B cell (primary cell): ENCODE results near the gene CSMD2. TPM values are rescaled to one million over a fixed set of nuclear protein-coding genes. Genes with fewer than 3 reads are reported as not detected.

Source experiments
- ATAC-seq: fragments of 200-7000 bp; cut with Tn5 transposase; one replicate; pipeline ENCODE4 v1.10.0; 2021; ENCODE audit warnings: low read depth, mild to moderate bottlenecking, moderate number of reproducible peaks, moderate library complexity
- CTCF ChIA-PET: fragments of 350-600 bp; sonication (Branson Sonifier 250); formaldehyde crosslinking; loops from one replicate; lab custom pipeline; 2021; ENCODE audit warnings: antibody characterized with exemption, inconsistent platforms; lab: Charles Lee
- POLR2A ChIA-PET: fragments of 350-600 bp; sonication (Branson Sonifier 250); formaldehyde crosslinking; loops from one replicate; lab custom pipeline; 2021; ENCODE audit warnings: antibody characterized with exemption; lab: Charles Lee
- DNase-seq: peaks from one replicate; pipeline ENCODE4 v3.0.0; 2013
- H2AFZ ChIP-seq: 2 replicates; pipeline ENCODE4 v1.6.1; 2012; ENCODE audit warnings: mild to moderate bottlenecking, low read depth, low read length; ENCODE audit not compliant: insufficient read depth, poor library complexity, severe bottlenecking
- H3K27ac ChIP-seq, 2 donors: 1 replicate in 1 of 2; 2 replicates in 1 of 2; pipeline ENCODE4 v1.5.1; 2012 to 2013; ENCODE audit warnings: low read length in 2 of 2, mild to moderate bottlenecking in 2 of 2, moderate library complexity in 1 of 2
- H3K27me3 ChIP-seq, 4 experiments: fragments of 200-600 bp in 1 of 4; sonication (generic) in 1 of 4; replicated peaks in 1 of 4; 1 replicate in 2 of 4; 2 replicates in 2 of 4; pipeline versions ENCODE4 v1.6.1 to v1.7.0; 2013 to 2016; ENCODE audit warnings: low read length in 3 of 4, mild to moderate bottlenecking in 2 of 4, mixed read lengths in 1 of 4, moderate library complexity in 1 of 4; ENCODE audit not compliant: insufficient read depth in 4 of 4, control insufficient read depth in 3 of 4; ENCODE audit errors: control extremely low read depth in 1 of 4
- H3K36me3 ChIP-seq, 2 experiments: replicated peaks in 1 of 2; 1 replicate in 1 of 2; 2 replicates in 1 of 2; pipeline versions ENCODE4 v1.6.1 to v1.7.1; 2013; ENCODE audit warnings: low read length in 1 of 2; ENCODE audit not compliant: insufficient read depth in 2 of 2, control insufficient read depth in 1 of 2; ENCODE audit errors: control extremely low read depth in 1 of 2, extremely low read depth in 1 of 2
- H3K4me1 ChIP-seq, 2 donors: fragments of 200-600 bp in 1 of 2; sonication (generic) in 1 of 2; 1 replicate in 1 of 2; 2 replicates in 1 of 2; pipeline versions ENCODE4 v1.5.1 to v1.6.1; 2013 to 2017; ENCODE audit warnings: low read length in 2 of 2; ENCODE audit not compliant: control insufficient read depth in 2 of 2, insufficient read depth in 2 of 2
- H3K4me2 ChIP-seq: replicated peaks from 2 replicates; pipeline ENCODE3; 2012; ENCODE audit warnings: mild to moderate bottlenecking, low read depth, low read length; ENCODE audit not compliant: poor library complexity, severe bottlenecking
- H3K4me3 ChIP-seq, 5 experiments: fragments of 200-600 bp in 1 of 5; sonication (generic) in 1 of 5; 1 replicate in 3 of 5; 2 replicates in 2 of 5; pipeline versions ENCODE4 v1.5.1 to v1.7.0; 2011 to 2016; ENCODE audit warnings: low read length in 4 of 5, mild to moderate bottlenecking in 4 of 5, low read depth in 2 of 5, control low read depth in 1 of 5, moderate library complexity in 1 of 5; ENCODE audit not compliant: insufficient read depth in 1 of 5; ENCODE audit errors: control extremely low read depth in 1 of 5, extremely low read depth in 1 of 5
- H3K79me2 ChIP-seq: fragments of 200-600 bp; sonication (generic); one replicate; pipeline ENCODE4 v1.6.0; 2016; ENCODE audit warnings: low read length; ENCODE audit not compliant: control insufficient read depth, insufficient read depth
- H3K9ac ChIP-seq: fragments of 200-600 bp; sonication (generic); 2 replicates; pipeline ENCODE4 v1.6.1; 2017; ENCODE audit warnings: mild to moderate bottlenecking, low read length, moderate library complexity
- H3K9me3 ChIP-seq, 3 donors: one replicate each; pipeline versions ENCODE4 v1.6.1 to v1.7.1; 2013; ENCODE audit warnings: low read length in 2 of 3; ENCODE audit not compliant: control insufficient read depth in 2 of 3, insufficient read depth in 1 of 3; ENCODE audit errors: control extremely low read depth in 1 of 3
- H4K20me1 ChIP-seq: 2 replicates; pipeline ENCODE4 v1.6.0; 2012; ENCODE audit warnings: mild to moderate bottlenecking, low read length; ENCODE audit not compliant: insufficient read depth, control insufficient read depth, poor library complexity, severe bottlenecking
- H3K27ac Mint-ChIP-seq: one replicate; pipeline ENCODE4 v1.8.0; 2021; ENCODE audit warnings: mixed read lengths
- H3K27me3 Mint-ChIP-seq: one replicate; pipeline ENCODE4 v1.8.0; 2021; ENCODE audit warnings: mixed read lengths
- H3K4me1 Mint-ChIP-seq: one replicate; pipeline ENCODE4 v1.8.0; 2021; ENCODE audit warnings: mixed read lengths
- H3K4me3 Mint-ChIP-seq: one replicate; pipeline ENCODE4 v1.8.0; 2021; ENCODE audit warnings: mixed read lengths
- H3K9me3 Mint-ChIP-seq: one replicate; pipeline ENCODE4 v1.8.0; 2022; ENCODE audit warnings: mixed read lengths; ENCODE audit not compliant: insufficient read depth
- CTCF ChIP-seq: fragments of 200-600 bp; IDR thresholded peaks from one replicate; pipeline ENCODE4 v1.8.0; 2022; ENCODE audit warnings: antibody characterized with exemption, mild to moderate bottlenecking
- EZH2 ChIP-seq: IDR thresholded peaks from 2 replicates; pipeline ENCODE4 v1.6.1; 2012; ENCODE audit warnings: borderline replicate concordance, low read depth, mild to moderate bottlenecking, moderate library complexity, low read length; ENCODE audit not compliant: insufficient read depth, poor library complexity, severe bottlenecking
- WGBS: methylation state at CpG from one replicate; pipeline ENCODE4 v1.1.5; 2013; ENCODE audit warnings: missing lambda C conversion rate; ENCODE audit not compliant: insufficient coverage; 5-methylcytosine and 5-hydroxymethylcytosine counted together
- intact Hi-C: fragments of 100-400 bp; cut with micrococcal nuclease; formaldehyde crosslinking; loops from one replicate; pipeline ENCODE4 v1.10.0; 2022
- polyA plus RNA-seq: library from polyadenylated mRNA; depleted of rRNA; stranded (reverse); fragments of >200 nt; gene quantifications from 2 replicates; pipeline ENCODE4 v1.2.3, GENCODE V29; 2012
- small RNA-seq: library from RNA; depleted of rRNA; stranded (forward); fragments of <200 nt; gene quantifications from one replicate; pipeline ENCODE3, GENCODE V24; 2012; ENCODE audit warnings: low replicate concordance, low read depth; ENCODE audit not compliant: insufficient read length
- total RNA-seq, 2 donors: library from RNA; stranded (reverse); fragments of 120-200 nt in 1 of 2; gene quantifications; 1 replicate in 1 of 2; 2 replicates in 1 of 2; pipeline versions ENCODE4 v1.2.3 to v1.2.4, GENCODE V29; 2013 to 2022

CSMD2 gene
- total and polyA plus RNA-seq, 2 donors (not counting 1 experiment from before 2014, with no cell fraction given): not detected

- no peak for DNase-seq
- Histone ChIP-seq H3K27ac (no peak overlapping the region), H3K9me3 (no peaks in the 10 kb centered on the region), H3K9ac (no peak overlapping the region), H4K20me1 (no peaks in the 10 kb centered on the region), H3K36me3 (no peaks in the 10 kb centered on the region), H3K4me1 (peaks cover 35 to 38% of the 10 kb centered on the region in 2 donors), H3K4me3 (no peak overlapping the region), H3K79me2 (no peaks in the 10 kb centered on the region), H3K4me2 (no peak overlapping the region), H3K27me3 (no peaks in the 10 kb centered on the region), H2AFZ (no peak overlapping the region)
- ATAC-seq: no peak
- H3K27ac Mint-ChIP-seq: no peak overlapping the region
- ChIA-PET POLR2A (no interaction called here), CTCF (no interaction called here)
- 40% methylated on average over 1 of the region's 3 CpGs for WGBS
- peaks cover 38% of the 10 kb centered on the region for H3K4me1 Mint-ChIP-seq
- H3K9me3 Mint-ChIP-seq: no peaks in the 10 kb centered on the region
- H3K4me3 Mint-ChIP-seq: no peak overlapping the region
- TF ChIP-seq EZH2: no peak
- no peak for TF ChIP-seq CTCF
- H3K27me3 Mint-ChIP-seq: no peaks in the 10 kb centered on the region
- intact Hi-C loops: no loop called here
Measured at GRCh38 chr1:33464552-33464951, 700.5 kb downstream of the CSMD2 start.

Small RNAs within 50 kb of the gene (small RNA-seq; reads per million reads assigned to genes)
- not detected for gene RNA5SP42

Other genes with a start within 250 kb of the CSMD2 start
- not detected in 2 replicates for gene C1orf94, start 11.7 kb upstream of the CSMD2 start, total RNA-seq
- not detected in 2 replicates for gene C1orf94, start 11.7 kb upstream of the CSMD2 start, polyA plus RNA-seq